ENCODE data around the gene MDM1.

The MDM1 gene

DNA sequence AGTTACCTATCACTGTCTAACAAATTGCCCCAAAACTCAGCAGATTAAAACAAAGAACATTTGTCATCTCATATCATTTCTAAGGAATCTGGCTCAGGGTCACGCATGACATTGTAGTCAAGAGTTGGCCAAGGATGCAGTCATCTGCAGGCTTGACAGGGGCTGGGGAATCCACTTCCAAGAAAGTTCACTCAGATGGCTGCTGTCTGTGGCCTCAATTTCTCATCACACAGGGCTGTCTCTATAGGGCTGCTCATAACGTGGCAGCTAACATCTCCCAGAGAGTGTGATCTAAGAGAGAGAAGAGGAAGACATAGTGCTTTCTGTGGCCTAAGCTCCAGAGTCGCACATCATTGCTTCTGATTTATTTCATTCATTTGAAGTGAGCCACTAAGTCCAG is 61.8 kb downstream of the MDM1 start:
- no peak for DNase-seq

DNA sequence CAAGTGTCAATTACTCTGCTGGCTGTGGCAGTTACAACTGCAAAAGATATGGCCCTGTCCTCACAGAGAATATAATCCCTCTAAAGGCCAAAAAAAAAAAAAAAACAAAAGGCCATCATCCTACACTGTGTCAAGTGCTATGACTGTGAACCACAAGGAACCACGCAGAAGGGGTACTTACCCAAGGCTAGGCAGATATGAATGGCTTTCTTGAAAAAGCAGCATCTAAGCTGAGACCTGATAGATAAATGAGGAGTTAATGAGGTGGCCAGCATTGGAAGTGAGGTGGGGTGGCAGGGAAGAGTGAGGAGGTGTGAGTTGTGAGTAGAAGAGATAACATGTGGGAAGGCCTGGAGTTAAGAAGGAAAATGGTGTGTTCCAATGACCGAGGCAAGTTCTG is 62.4 kb downstream of the MDM1 start:
- no peak for DNase-seq

GRCh38 chr12:68268967-68269366 is 63.2 kb downstream of the MDM1 start:
- no peak for DNase-seq

GRCh38 chr12:68267892-68268396 is 64.2 kb downstream of the MDM1 start:
- DNase-seq: no peak

GRCh38 chr12:68264857-68265256 is 67.3 kb downstream of the MDM1 start:
- DNase-seq: no peak

DNA sequence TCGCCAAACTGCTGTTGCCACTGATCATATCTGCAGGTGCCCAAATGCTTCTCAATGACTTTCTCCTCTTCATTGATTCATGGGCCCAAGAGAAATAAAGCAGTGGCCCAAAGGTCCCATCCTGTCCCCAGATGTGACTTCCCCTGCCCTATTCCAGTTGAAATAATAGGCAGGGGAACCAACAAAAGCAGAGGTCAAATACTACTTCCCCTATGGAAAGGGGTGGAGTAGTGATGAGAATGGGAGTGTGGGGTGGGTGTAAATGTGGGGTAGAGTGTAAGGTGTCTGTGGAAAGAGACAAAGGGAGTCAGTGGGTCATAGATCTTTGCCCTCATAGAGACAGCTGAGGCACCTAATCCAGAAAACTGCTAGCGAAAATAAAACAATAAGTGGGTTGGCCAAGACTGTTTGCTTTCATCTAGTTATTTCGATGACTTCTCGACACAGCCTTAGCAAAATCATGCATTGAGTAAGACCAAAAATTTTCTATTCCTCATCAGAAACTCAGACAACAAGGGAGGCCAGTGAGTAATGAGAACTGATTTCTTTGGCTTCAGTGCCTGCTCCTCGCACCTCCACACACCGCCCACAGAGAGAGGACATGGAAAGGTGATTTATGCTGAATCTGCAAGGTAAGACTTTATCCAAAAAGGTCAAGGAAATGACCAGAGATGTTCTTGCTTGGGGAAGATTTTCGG is 67.9 kb downstream of the MDM1 start:
- no peak for DNase-seq

DNA sequence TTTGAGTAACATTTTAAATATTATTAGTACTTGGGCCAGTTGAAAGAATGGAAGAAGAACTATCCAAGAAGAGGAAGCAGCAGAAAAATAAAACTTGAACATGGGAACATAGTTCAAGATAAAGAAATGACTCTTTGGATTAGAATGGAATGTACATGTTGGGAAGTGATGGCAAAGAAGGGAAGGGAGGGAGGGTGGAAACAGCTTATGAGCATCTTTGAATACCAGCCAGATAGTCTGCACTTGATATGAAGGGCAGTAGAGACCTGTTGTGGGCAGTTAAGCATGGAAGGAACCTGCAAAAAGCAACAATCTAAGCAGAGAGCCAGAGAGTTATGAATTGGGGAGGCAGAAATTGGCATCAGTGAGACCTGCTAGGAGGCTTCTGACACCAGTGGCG is 68.8 kb downstream of the MDM1 start:
- DNase-seq: no peak

- no peak for DNase-seq
These were observed 70.3 kb downstream of the MDM1 start for GRCh38 chr12:68261896-68262295.

- DNase-seq: no peak
These were observed 72.0 kb downstream of the MDM1 start for GRCh38 chr12:68260153-68260552.

DNA sequence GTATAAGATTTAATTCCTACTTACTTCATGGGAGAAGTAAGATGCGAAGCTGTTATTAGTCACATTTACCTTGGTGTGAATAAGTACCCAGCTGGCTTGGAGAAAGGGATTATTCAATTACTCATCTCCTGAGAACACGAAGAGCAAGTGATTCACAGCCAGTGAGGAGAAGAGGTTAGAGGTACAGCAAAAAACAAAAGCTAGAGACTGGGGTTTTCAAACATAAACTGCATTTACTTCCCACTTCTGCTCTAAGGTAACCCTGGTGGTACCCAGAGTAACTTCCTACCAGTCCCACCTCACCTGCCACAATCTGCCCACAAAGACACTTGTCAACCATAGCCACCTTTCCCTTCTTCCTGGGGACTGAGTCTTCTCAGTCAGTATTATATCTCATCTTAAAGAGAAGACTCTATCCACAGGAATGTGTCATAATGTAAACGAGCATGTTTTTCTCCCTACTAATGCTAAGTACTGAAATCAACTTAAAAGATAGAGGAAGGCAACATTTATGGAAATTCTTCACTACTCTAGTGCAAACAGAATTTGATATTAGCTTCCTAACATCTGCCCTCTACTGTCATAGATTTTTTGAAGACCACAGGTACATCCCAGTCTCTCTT is 72.7 kb downstream of the MDM1 start:
- DNase-seq: no peak

DNA sequence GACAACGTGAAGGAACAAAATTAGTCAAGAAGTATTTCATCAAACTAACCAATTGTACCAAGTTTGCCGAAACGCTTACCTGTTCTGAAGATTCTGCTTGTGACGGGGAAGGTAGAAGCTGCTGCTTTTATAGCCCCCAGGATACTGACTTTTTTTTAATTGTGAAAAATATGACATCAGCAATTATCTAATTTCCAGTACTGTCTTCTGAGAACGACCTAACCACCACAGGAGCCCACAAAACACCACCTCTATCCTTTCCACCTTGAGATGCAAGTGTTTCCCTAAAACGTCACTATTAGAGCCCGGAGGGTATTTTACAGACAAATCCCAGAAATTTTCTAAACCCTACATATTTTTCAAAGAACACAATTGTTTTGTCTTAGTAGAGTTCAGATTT is 78.7 kb downstream of the MDM1 start, which contains the start of gene IL22:
TSS of gene IL22 (minus strand) at position 101 of the 400 bp plus-strand sequence. CDS start 156 bp downstream, outside the sequence.
- DNase-seq: no peak

DNA sequence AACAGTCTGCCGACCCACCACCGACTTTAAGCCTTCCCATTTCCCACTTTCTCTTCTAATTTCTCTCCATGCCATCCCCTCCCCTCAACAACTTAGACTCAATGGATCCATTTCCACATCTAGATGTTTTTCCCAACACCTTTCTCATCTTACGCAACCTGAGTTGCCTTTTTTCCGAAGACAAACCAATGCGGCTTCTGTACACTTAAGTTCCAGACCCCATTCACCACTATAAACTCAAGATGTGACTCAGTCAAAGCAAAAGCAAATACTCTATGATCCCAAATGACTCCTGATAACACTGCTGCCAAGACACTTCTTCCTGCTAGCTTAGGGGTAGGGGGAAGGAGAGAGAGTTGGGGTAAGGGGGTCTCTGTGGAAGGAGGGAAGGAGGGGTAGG is 80.1 kb downstream of the MDM1 start:
- DNase-seq: no peak

- DNase-seq: no peak
These were observed 81.7 kb downstream of the MDM1 start for GRCh38 chr12:68250454-68250853.

DNA sequence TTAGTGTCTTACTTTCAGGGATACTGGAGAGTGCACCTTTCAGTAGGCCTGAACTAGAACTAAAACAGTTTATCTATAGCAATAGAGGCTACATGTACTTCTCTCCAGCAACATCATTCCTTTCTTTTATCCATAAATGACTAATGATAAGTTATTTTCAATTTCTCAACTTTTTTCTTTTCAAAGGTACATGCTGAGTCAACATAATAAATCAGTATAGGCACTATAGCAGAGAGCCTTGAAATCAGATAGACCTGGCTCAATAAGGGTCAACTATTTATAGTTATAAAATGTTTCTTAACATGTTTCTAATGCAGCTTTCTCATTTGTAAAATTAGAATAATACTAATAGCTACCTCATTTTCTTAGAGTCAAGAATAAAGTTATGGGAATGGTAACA is 84.4 kb downstream of the MDM1 start:
- DNase-seq: no peak

- no peak for DNase-seq
These were observed 85.8 kb downstream of the MDM1 start for GRCh38 chr12:68246350-68246749.

DNA sequence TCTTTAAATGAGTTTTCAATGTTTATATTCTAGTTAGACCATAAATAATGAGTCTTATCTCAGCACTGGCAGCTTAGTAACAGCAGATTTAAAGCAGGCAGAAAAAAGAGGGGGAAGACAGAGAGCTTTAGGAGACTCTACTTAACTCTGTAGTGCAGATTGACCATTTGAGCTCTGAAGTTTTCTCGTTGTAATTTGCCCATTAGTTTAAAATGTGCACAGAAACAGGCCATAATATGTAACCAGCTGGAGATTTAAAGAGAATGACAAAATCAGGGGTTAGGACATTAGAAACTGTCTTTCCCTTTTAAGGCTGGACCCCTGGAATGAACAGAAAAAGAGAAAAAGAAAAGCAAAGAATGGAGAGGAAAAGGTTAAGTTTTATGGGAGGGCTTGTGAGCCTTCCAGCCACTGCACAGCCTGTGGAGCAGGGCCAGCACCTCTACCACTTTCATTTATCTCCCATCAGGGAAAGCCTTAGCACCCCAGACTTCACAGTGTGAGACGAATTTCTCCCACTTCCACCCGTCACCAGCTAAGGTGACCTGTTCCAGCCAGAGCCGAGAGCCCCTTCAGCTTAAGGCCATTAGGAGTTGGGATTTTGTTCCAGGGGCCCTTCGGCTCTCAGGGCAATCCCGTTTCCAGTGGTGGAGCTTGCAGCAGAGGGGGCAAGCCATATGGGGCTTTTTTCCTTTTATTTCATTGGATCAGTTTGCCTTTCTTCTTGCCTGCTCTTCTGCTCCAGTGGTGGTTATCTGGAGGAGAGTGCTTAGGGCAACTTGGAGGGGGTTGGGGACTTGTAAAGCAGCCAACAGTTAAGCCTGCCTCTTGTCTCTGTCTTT is 86.8 kb downstream of the MDM1 start:
- no peak for DNase-seq

Measured in amniotic stem cell (primary cell).